Stimulated activated CD4-positive, alpha-beta T cell treated with anti-CD3 and anti-CD28 coated beads, Interleukin-12 subunit alpha, Interleukin-12 subunit beta, amount 100 ng/mL, for 4 hours (primary cell): ENCODE results near the gene MRTFB.

Experiments used
- DNase-seq: peaks from one replicate; pipeline ENCODE4 v3.0.0-alpha.2; 2020

The MRTFB gene

GRCh38 chr16:14069818-14070217 is 1.3 kb upstream of the MRTFB start:
- DNase-seq, result no peak

- DNase-seq, result no peak
These were observed 603 bp upstream of the MRTFB start for GRCh38 chr16:14070555-14070876.

- DNase-seq, result no peak
These were observed 605 bp downstream of the MRTFB start for GRCh38 chr16:14071576-14072271.

GRCh38 chr16:14072360-14072759 is 1.2 kb downstream of the MRTFB start:
- DNase-seq, result no peak

- no peak for DNase-seq
These were observed 3.4 kb downstream of the MRTFB start for GRCh38 chr16:14074544-14074943.

GRCh38 chr16:14077918-14078317 is 6.8 kb downstream of the MRTFB start:
- DNase-seq, result no peak

- no peak for DNase-seq
These were observed 15.4 kb downstream of the MRTFB start for GRCh38 chr16:14086477-14086876.

GRCh38 chr16:14087181-14087580 is 16.1 kb downstream of the MRTFB start:
- DNase-seq, result no peak

- no peak for DNase-seq
These were observed 16.6 kb downstream of the MRTFB start for GRCh38 chr16:14087590-14088154.

- DNase-seq, result no peak
These were observed 17.1 kb downstream of the MRTFB start for GRCh38 chr16:14088155-14088753.

- DNase-seq, result no peak
These were observed 18.2 kb downstream of the MRTFB start for GRCh38 chr16:14089283-14089823.

- no peak for DNase-seq
These were observed 21.4 kb downstream of the MRTFB start for GRCh38 chr16:14092561-14092960.

- DNase-seq, result no peak
These were observed 24.9 kb downstream of the MRTFB start for GRCh38 chr16:14095883-14096551.

GRCh38 chr16:14097182-14097959 is 26.3 kb downstream of the MRTFB start:
- no peak for DNase-seq

GRCh38 chr16:14098081-14098480 is 27.0 kb downstream of the MRTFB start:
- no peak for DNase-seq

GRCh38 chr16:14100825-14101224 is 29.7 kb downstream of the MRTFB start:
- DNase-seq, result no peak

GRCh38 chr16:14101415-14101814 is 30.3 kb downstream of the MRTFB start:
- no peak for DNase-seq

GRCh38 chr16:14102925-14103720 is 32.0 kb downstream of the MRTFB start:
- no peak for DNase-seq

GRCh38 chr16:14104066-14104465 is 32.9 kb downstream of the MRTFB start:
- DNase-seq, result no peak

- DNase-seq, result no peak
These were observed 34.7 kb downstream of the MRTFB start for GRCh38 chr16:14105760-14106375.

GRCh38 chr16:14106457-14106856 is 35.3 kb downstream of the MRTFB start:
- no peak for DNase-seq

- DNase-seq, result no peak
These were observed 35.8 kb downstream of the MRTFB start for GRCh38 chr16:14106961-14107360.
